IgD-negative memory B cell (primary cell): ENCODE results near the gene CUEDC1. TPM values are rescaled to one million over a fixed set of nuclear protein-coding genes. Genes with fewer than 3 reads are reported as not detected.

Experiments
- H3K27ac Mint-ChIP-seq, 3 donors: one replicate each; pipeline ENCODE4 v1.8.0; 2020 to 2022; ENCODE audit warnings: mild to moderate bottlenecking in 3 of 3, mixed read lengths in 3 of 3, moderate library complexity in 1 of 3
- H3K27me3 Mint-ChIP-seq: one replicate; pipeline ENCODE4 v1.8.0; 2021; ENCODE audit warnings: mixed read lengths
- H3K36me3 Mint-ChIP-seq: one replicate; pipeline ENCODE4 v1.8.0; 2020; ENCODE audit warnings: mild to moderate bottlenecking, mixed read lengths
- H3K4me1 Mint-ChIP-seq, 3 donors: one replicate each; pipeline ENCODE4 v1.8.0; 2020 to 2022; ENCODE audit warnings: mixed read lengths in 3 of 3, mild to moderate bottlenecking in 1 of 3
- H3K4me3 Mint-ChIP-seq, 4 donors: one replicate each; pipeline ENCODE4 v1.8.0; 2020 to 2022; ENCODE audit warnings: mild to moderate bottlenecking in 4 of 4, mixed read lengths in 4 of 4, moderate library complexity in 3 of 4
- H3K9me3 Mint-ChIP-seq, 3 donors: one replicate each; pipeline ENCODE4 v1.8.0; 2020 to 2021; ENCODE audit warnings: mixed read lengths in 3 of 3, mild to moderate bottlenecking in 1 of 3
- polyA plus RNA-seq: library from polyadenylated mRNA; unstranded; fragments of 300-500 nt; fragmentation: Illumina TruSeq; gene quantifications from one replicate; pipeline ENCODE4 v1.2.3, GENCODE V29; 2021

The CUEDC1 gene
- polyA plus RNA-seq, 1 donor from 2014 or later: not detected

- no peaks in the 10 kb centered on the region for H3K36me3 Mint-ChIP-seq
- H3K4me1 Mint-ChIP-seq: peaks cover 0 to 2% (median 0%) of the 10 kb centered on the region in 3 donors
- H3K27me3 Mint-ChIP-seq: peaks cover 9% of the 10 kb centered on the region
- H3K27ac Mint-ChIP-seq: no peak overlapping the region
- no peaks in the 10 kb centered on the region for H3K9me3 Mint-ChIP-seq
- no peak overlapping the region for H3K4me3 Mint-ChIP-seq
These were observed 43.2 kb downstream of the CUEDC1 start for GRCh38 chr17:57911834-57912673.

- Mint-ChIP-seq H3K27me3 (peaks cover 12% of the 10 kb centered on the region), H3K36me3 (no peaks in the 10 kb centered on the region), H3K4me3 (no peak overlapping the region), H3K27ac (no peak overlapping the region), H3K9me3 (peaks cover 0 to 1% (median 0%) of the 10 kb centered on the region in 3 donors), H3K4me1 (peaks cover 2 to 5% (median 4%) of the 10 kb centered on the region in 3 donors)
These were observed 44.5 kb downstream of the CUEDC1 start for GRCh38 chr17:57910462-57911420.

GRCh38 chr17:57909551-57909950, 45.7 kb downstream of the CUEDC1 start:
- Mint-ChIP-seq H3K36me3 (no peaks in the 10 kb centered on the region), H3K9me3 (peaks cover 0 to 1% (median 0%) of the 10 kb centered on the region in 3 donors), H3K27ac (no peak overlapping the region), H3K4me1 (peaks cover 4 to 11% (median 10%) of the 10 kb centered on the region in 3 donors), H3K4me3 (no peak overlapping the region), H3K27me3 (peaks cover 12% of the 10 kb centered on the region)

- H3K27ac Mint-ChIP-seq: no peak overlapping the region
- H3K4me3 Mint-ChIP-seq: no peak overlapping the region
- peaks cover 12% of the 10 kb centered on the region for H3K27me3 Mint-ChIP-seq
- H3K36me3 Mint-ChIP-seq: no peaks in the 10 kb centered on the region
- peaks cover 12 to 18% (median 15%) of the 10 kb centered on the region in 3 donors for H3K4me1 Mint-ChIP-seq
- H3K9me3 Mint-ChIP-seq: peaks cover 0 to 1% (median 0%) of the 10 kb centered on the region in 3 donors
These were observed 46.9 kb downstream of the CUEDC1 start for GRCh38 chr17:57908278-57908677.

GRCh38 chr17:57906910-57907309, 48.3 kb downstream of the CUEDC1 start:
- no peaks in the 10 kb centered on the region for H3K36me3 Mint-ChIP-seq
- peaks cover 20% of the 10 kb centered on the region for H3K27me3 Mint-ChIP-seq
- peaks cover 22 to 30% (median 24%) of the 10 kb centered on the region in 3 donors for H3K4me1 Mint-ChIP-seq
- H3K4me3 Mint-ChIP-seq: peak overlapping the region in 1 of 4 donors; percentile 33
- peaks cover 0 to 1% (median 0%) of the 10 kb centered on the region in 3 donors for H3K9me3 Mint-ChIP-seq
- no peak overlapping the region for H3K27ac Mint-ChIP-seq

GRCh38 chr17:57905875-57906455, 49.2 kb downstream of the CUEDC1 start:
- H3K27me3 Mint-ChIP-seq: peaks cover 16% of the 10 kb centered on the region
- no peak overlapping the region for H3K4me3 Mint-ChIP-seq
- no peak overlapping the region for H3K27ac Mint-ChIP-seq
- peaks cover 22 to 30% (median 24%) of the 10 kb centered on the region in 3 donors for H3K4me1 Mint-ChIP-seq
- peaks cover 0 to 1% (median 0%) of the 10 kb centered on the region in 3 donors for H3K9me3 Mint-ChIP-seq
- H3K36me3 Mint-ChIP-seq: no peaks in the 10 kb centered on the region

- Mint-ChIP-seq H3K27me3 (peaks cover 13% of the 10 kb centered on the region), H3K36me3 (no peaks in the 10 kb centered on the region), H3K9me3 (peaks cover 0 to 1% (median 0%) of the 10 kb centered on the region in 3 donors), H3K4me3 (peak overlapping the region in 1 of 4 donors; percentile 17), H3K4me1 (peaks cover 22 to 37% (median 30%) of the 10 kb centered on the region in 3 donors), H3K27ac (peak overlapping the region in 1 of 3 donors; percentile 46)
These were observed 51.3 kb downstream of the CUEDC1 start for GRCh38 chr17:57903961-57904360.

GRCh38 chr17:57902800-57903759, 52.1 kb downstream of the CUEDC1 start:
- Mint-ChIP-seq H3K36me3 (no peaks in the 10 kb centered on the region), H3K4me1 (peaks cover 22 to 37% (median 30%) of the 10 kb centered on the region in 3 donors), H3K9me3 (peaks cover 0 to 1% (median 0%) of the 10 kb centered on the region in 3 donors), H3K27me3 (peaks cover 13% of the 10 kb centered on the region), H3K27ac (peak overlapping the region in 2 of 3 donors; percentile 46 to 80), H3K4me3 (peak overlapping the region in 2 of 4 donors; percentile 60 to 83)

GRCh38 chr17:57902117-57902799, 53.0 kb downstream of the CUEDC1 start:
- H3K4me1 Mint-ChIP-seq: peaks cover 22 to 37% (median 30%) of the 10 kb centered on the region in 3 donors
- H3K9me3 Mint-ChIP-seq: peaks cover 0 to 1% (median 0%) of the 10 kb centered on the region in 3 donors
- H3K36me3 Mint-ChIP-seq: no peaks in the 10 kb centered on the region
- peak overlapping the region in 2 of 3 donors; percentile 67 to 80 for H3K27ac Mint-ChIP-seq
- peaks cover 13% of the 10 kb centered on the region for H3K27me3 Mint-ChIP-seq
- peak overlapping the region in 2 of 4 donors; percentile 48 to 83 for H3K4me3 Mint-ChIP-seq

- H3K36me3 Mint-ChIP-seq: no peaks in the 10 kb centered on the region
- peaks cover 8% of the 10 kb centered on the region for H3K27me3 Mint-ChIP-seq
- H3K27ac Mint-ChIP-seq: no peak overlapping the region
- peak overlapping the region in 1 of 4 donors; percentile 83 for H3K4me3 Mint-ChIP-seq
- peaks cover 22 to 37% (median 29%) of the 10 kb centered on the region in 3 donors for H3K4me1 Mint-ChIP-seq
- peaks cover 0 to 1% (median 0%) of the 10 kb centered on the region in 3 donors for H3K9me3 Mint-ChIP-seq
These were observed 54.0 kb downstream of the CUEDC1 start for GRCh38 chr17:57900991-57901743.

- no peak overlapping the region for H3K27ac Mint-ChIP-seq
- H3K27me3 Mint-ChIP-seq: peaks cover 10% of the 10 kb centered on the region
- no peak overlapping the region for H3K4me3 Mint-ChIP-seq
These were observed 55.4 kb downstream of the CUEDC1 start for GRCh38 chr17:57899822-57900221.

GRCh38 chr17:57899391-57899790, 55.8 kb downstream of the CUEDC1 start:
- Mint-ChIP-seq H3K27ac (no peak overlapping the region), H3K4me3 (no peak overlapping the region), H3K4me1 (peaks cover 20 to 26% (median 20%) of the 10 kb centered on the region in 3 donors), H3K9me3 (no peaks in the 10 kb centered on the region), H3K27me3 (peaks cover 10% of the 10 kb centered on the region), H3K36me3 (no peaks in the 10 kb centered on the region)

More at GRCh38 chr17:57899822-57900221, 55.4 kb downstream of the CUEDC1 start:
- no peaks in the 10 kb centered on the region for H3K9me3 Mint-ChIP-seq
- peaks cover 20 to 26% (median 20%) of the 10 kb centered on the region in 3 donors for H3K4me1 Mint-ChIP-seq
- H3K36me3 Mint-ChIP-seq: no peaks in the 10 kb centered on the region
